DND-41 (cell line): ENCODE measurements around the gene GSTM5.

Source experiments
- EZH2 ChIP-seq: IDR thresholded peaks from 3 replicates; pipeline ENCODE4 v1.6.1; 2012; ENCODE audit warnings: borderline replicate concordance, low read depth, mild to moderate bottlenecking, moderate library complexity, low read length, inconsistent platforms; ENCODE audit not compliant: severe bottlenecking
- TF ChIP-seq, protein P1 (sequence below): IDR thresholded peaks from 2 replicates; pipeline ENCODE4 v1.5.1; 2012; ENCODE audit warnings: borderline replicate concordance, low read length, moderate library complexity, mild to moderate bottlenecking; ENCODE audit not compliant: poor library complexity, severe bottlenecking; ENCODE audit errors: extremely low read depth

- no peak for TF ChIP-seq EZH2
- TF ChIP-seq, protein P1, sequence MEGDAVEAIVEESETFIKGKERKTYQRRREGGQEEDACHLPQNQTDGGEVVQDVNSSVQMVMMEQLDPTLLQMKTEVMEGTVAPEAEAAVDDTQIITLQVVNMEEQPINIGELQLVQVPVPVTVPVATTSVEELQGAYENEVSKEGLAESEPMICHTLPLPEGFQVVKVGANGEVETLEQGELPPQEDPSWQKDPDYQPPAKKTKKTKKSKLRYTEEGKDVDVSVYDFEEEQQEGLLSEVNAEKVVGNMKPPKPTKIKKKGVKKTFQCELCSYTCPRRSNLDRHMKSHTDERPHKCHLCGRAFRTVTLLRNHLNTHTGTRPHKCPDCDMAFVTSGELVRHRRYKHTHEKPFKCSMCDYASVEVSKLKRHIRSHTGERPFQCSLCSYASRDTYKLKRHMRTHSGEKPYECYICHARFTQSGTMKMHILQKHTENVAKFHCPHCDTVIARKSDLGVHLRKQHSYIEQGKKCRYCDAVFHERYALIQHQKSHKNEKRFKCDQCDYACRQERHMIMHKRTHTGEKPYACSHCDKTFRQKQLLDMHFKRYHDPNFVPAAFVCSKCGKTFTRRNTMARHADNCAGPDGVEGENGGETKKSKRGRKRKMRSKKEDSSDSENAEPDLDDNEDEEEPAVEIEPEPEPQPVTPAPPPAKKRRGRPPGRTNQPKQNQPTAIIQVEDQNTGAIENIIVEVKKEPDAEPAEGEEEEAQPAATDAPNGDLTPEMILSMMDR: no peak
Measured at GRCh38 chr1:109717729-109718128, 5.7 kb downstream of the GSTM5 start.
